H1 (cell line): Measurements from ENCODE around the gene DYNC1LI1. TPM values are rescaled to one million over a fixed set of nuclear protein-coding genes. Genes with fewer than 3 reads are reported as not detected.

Experiments
- CHD2 ChIP-seq: IDR thresholded peaks from 2 replicates; pipeline ENCODE4 v1.6.1; 2012; ENCODE audit warnings: low read length, improper control_type of control experiment
- SRF ChIP-seq: IDR thresholded peaks from 2 replicates; pipeline ENCODE4 v1.6.1; 2011; ENCODE audit warnings: mild to moderate bottlenecking, low read depth, low read length, moderate library complexity
- TEAD4 ChIP-seq: IDR thresholded peaks from 2 replicates; pipeline ENCODE4 v1.6.1; 2012; ENCODE audit warnings: low read depth, low read length, inconsistent platforms, mixed read lengths
- polyA plus RNA-seq, 7 experiments: library from polyadenylated mRNA; depleted of rRNA in 3 of 7; stranded (reverse) in 5 of 7; unstranded in 2 of 7; fragments of >200 nt in 5 of 7; fragments of 200-250 nt in 2 of 7; gene quantifications; 1 replicate in 5 of 7; 2 replicates in 1 of 7; 4 replicates in 1 of 7; pipeline versions ENCODE4 v1.2.1 to v1.2.3, GENCODE V29; 2011 to 2013; ENCODE audit warnings: missing spikeins in 2 of 7, mixed read lengths in 2 of 7
- total RNA-seq: library from RNA; stranded (reverse); fragmentation: NEBNext Ultra II Directional; extraction: Animal tissue kit (Norgen Biotek cat#: 25700); gene quantifications from 2 replicates; pipeline ENCODE4 v1.2.1, GENCODE V29; 2021

The DYNC1LI1 gene
- total and polyA plus RNA-seq, 2 of the 8 experiments (the other 6 are each of a cell fraction or from before 2014, with no cell fraction given) = 13.6 to 45.1 TPM

DNA sequence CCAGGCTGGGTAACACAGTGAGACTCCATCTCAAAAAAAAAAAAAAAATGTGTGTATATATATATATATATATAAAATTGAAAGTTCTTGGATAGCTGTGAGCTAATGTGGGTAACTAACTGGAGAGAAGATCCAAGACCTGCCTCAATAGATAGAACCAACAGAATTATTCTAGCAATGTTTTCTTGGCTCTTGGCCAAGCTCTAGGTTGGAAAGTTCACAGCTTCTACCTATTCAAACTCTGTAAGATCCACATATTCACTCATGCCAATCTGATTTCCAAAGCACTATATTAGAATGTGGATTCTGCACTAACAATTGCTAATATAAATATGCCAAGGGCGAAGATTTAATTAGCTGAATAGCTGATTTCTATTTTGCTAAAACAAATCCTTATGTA, 38.2 kb downstream of the DYNC1LI1 start (continued):
- TF ChIP-seq CHD2 (no peak), TEAD4 (no peak), SRF (no peak)
